Vagina (tissue), 2 donors: ENCODE data around the gene CFAP46.

Experiments used
- CTCF ChIP-seq, 3 experiments: fragments of 450-650 bp in 2 of 3; fragments of 200-600 bp in 1 of 3; sonication (generic) in 1 of 3; IDR thresholded peaks; one replicate each; pipeline ENCODE4 v1.5.1; 2017 to 2019; ENCODE audit warnings: antibody characterized with exemption in 3 of 3, mild to moderate bottlenecking in 2 of 3, moderate library complexity in 2 of 3
- POLR2A ChIP-seq, 2 donors: fragments of 450-650 bp; IDR thresholded peaks; one replicate each; pipeline ENCODE4 v1.6.1; 2017; ENCODE audit warnings: antibody characterized with exemption in 2 of 2, mild to moderate bottlenecking in 2 of 2, moderate library complexity in 2 of 2

GRCh38 chr10:132960631-132961419 is 18.5 kb upstream of the CFAP46 start:
- TF ChIP-seq CTCF (IDR thresholded peaks at IDR 0.05) (no peak), POLR2A (IDR thresholded peaks at IDR 0.05) (no peak)
